SU-DHL-6 (cell line): ENCODE results near the gene EZR.
"Not testable (repeated sequence)": the region's sequence is repeated elsewhere in the genome, so short reads cannot be mapped to it uniquely, and the experiment has no call there.

Experiments
- H2AFZ ChIP-seq: fragments of 200-600 bp; sonication (generic); 2 replicates; pipeline ENCODE4 v1.6.1; 2014; ENCODE audit warnings: low read depth, mild to moderate bottlenecking, moderate library complexity, mixed read lengths, antibody characterized with exemption, low read length; ENCODE audit not compliant: severe bottlenecking
- H3F3A ChIP-seq: fragments of 200-600 bp; shearing (Covaris generic); 2 replicates; pipeline ENCODE4 v1.6.0; 2016; ENCODE audit warnings: antibody characterized with exemption, mild to moderate bottlenecking; ENCODE audit not compliant: insufficient read depth
- H3K27ac ChIP-seq: fragments of 200-600 bp; sonication (generic); 2 replicates; pipeline ENCODE4 v1.5.1; 2016; ENCODE audit warnings: low read depth, mild to moderate bottlenecking, low read length, moderate library complexity, mixed read lengths
- H3K27me3 ChIP-seq: fragments of 200-600 bp; sonication (generic), shearing (Covaris generic); 2 replicates; pipeline ENCODE4 v1.6.0; 2014; ENCODE audit warnings: mild to moderate bottlenecking, low read length
- H3K36me3 ChIP-seq: fragments of 200-600 bp; sonication (generic); 2 replicates; pipeline ENCODE4 v1.6.1; 2014; ENCODE audit warnings: mild to moderate bottlenecking, low read length, mixed read lengths
- H3K4me2 ChIP-seq: fragments of 300-600, 200-600 bp; shearing (Covaris generic), sonication (generic); 2 replicates; pipeline ENCODE4 v1.6.0; 2014; ENCODE audit warnings: low read length, low read depth, mild to moderate bottlenecking; ENCODE audit not compliant: poor library complexity, severe bottlenecking
- H3K4me3 ChIP-seq: fragments of 200-600 bp; sonication (generic); 2 replicates; pipeline ENCODE4 v1.5.1; 2014; ENCODE audit warnings: antibody characterized with exemption, low read length, mild to moderate bottlenecking, mixed read lengths; ENCODE audit not compliant: insufficient read depth, poor library complexity, severe bottlenecking
- H3K79me2 ChIP-seq: fragments of 200-600 bp; sonication (generic); 2 replicates; pipeline ENCODE4 v1.6.1; 2014; ENCODE audit warnings: mild to moderate bottlenecking, low read length, moderate library complexity; ENCODE audit not compliant: insufficient read depth
- H3K9ac ChIP-seq: fragments of 200-600 bp; sonication (generic); 2 replicates; pipeline ENCODE4 v1.7.0; 2014; ENCODE audit warnings: mild to moderate bottlenecking, low read length
- H3K9me2 ChIP-seq: fragments of 200-600 bp; sonication (generic); replicated peaks from 2 replicates; pipeline ENCODE4 v1.6.1; 2014; ENCODE audit warnings: low read length; ENCODE audit not compliant: insufficient read depth
- H3K9me3 ChIP-seq: fragments of 200-600 bp; sonication (generic); 2 replicates; pipeline ENCODE4 v1.6.1; 2014; ENCODE audit warnings: low read length, mixed read lengths; ENCODE audit not compliant: insufficient read depth
- H4K20me1 ChIP-seq: fragments of 200-600 bp; sonication (generic); 2 replicates; pipeline ENCODE4 v1.6.1; 2014; ENCODE audit warnings: low read depth, mild to moderate bottlenecking, antibody characterized with exemption, low read length, moderate library complexity, mixed read lengths
- CTCF ChIP-seq: fragments of 200-600 bp; sonication (generic); IDR thresholded peaks from one replicate; pipeline ENCODE4 v1.5.1; 2017; ENCODE audit warnings: antibody characterized with exemption, mild to moderate bottlenecking, low read length, moderate library complexity; ENCODE audit not compliant: insufficient read depth, poor library complexity, severe bottlenecking
- EZH2phosphoT487 ChIP-seq: fragments of 200-600 bp; sonication (generic), shearing (Covaris generic); conservative IDR thresholded peaks from 2 replicates; pipeline ENCODE4 v1.6.1; 2018; ENCODE audit warnings: mild to moderate bottlenecking, antibody characterized with exemption, low read length, moderate library complexity, mixed read lengths

The EZR gene

DNA sequence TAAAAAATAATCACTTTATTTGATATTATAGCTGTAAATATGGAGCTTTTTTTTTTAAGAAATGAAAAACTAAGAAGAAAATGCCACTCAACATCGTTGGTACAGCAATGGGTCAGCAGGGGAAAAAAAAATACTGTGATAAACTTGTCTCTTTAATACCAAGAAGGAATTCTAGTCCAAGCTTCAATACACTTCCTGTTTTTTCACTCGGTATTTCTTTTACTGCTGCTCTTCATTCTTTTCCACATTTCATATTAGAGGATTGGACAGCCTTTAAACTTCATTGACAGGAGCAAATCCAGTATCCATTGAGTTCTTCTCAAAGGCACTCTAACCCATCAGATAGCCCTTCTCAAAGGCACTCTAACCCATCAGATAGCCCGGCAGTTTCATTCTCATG, 22.2 kb upstream of the EZR start:
- Histone ChIP-seq H3K9me3 (no peaks in the 10 kb centered on the region), H3K27ac (no peak overlapping the region), H3K36me3 (no peaks in the 10 kb centered on the region), H3K4me2 (no peak overlapping the region), H2AFZ (no peak overlapping the region), H3K9ac (no peak overlapping the region), H3K79me2 (no peaks in the 10 kb centered on the region), H3F3A (no peaks in the 10 kb centered on the region), H3K9me2 (no peaks in the 10 kb centered on the region), H3K27me3 (no peaks in the 10 kb centered on the region), H4K20me1 (no peaks in the 10 kb centered on the region), H3K4me3 (no peak overlapping the region)
- TF ChIP-seq EZH2phosphoT487 (no peak), CTCF (no peak)

GRCh38 chr6:158840465-158840864, 21.3 kb upstream of the EZR start:
- Histone ChIP-seq H3K9me3 (no peaks in the 10 kb centered on the region), H4K20me1 (no peaks in the 10 kb centered on the region), H3K79me2 (no peaks in the 10 kb centered on the region), H3K27ac (no peak overlapping the region), H2AFZ (no peak overlapping the region), H3F3A (no peaks in the 10 kb centered on the region), H3K9ac (no peak overlapping the region), H3K9me2 (no peaks in the 10 kb centered on the region), H3K27me3 (no peaks in the 10 kb centered on the region), H3K36me3 (no peaks in the 10 kb centered on the region), H3K4me3 (no peak overlapping the region), H3K4me2 (no peak overlapping the region)
- TF ChIP-seq EZH2phosphoT487 (no peak), CTCF (no peak)

- H3K79me2 ChIP-seq: no peaks in the 10 kb centered on the region
- H3F3A ChIP-seq: no peaks in the 10 kb centered on the region
- no peaks in the 10 kb centered on the region for H3K9me3 ChIP-seq
- no peak overlapping the region for H3K27ac ChIP-seq
- no peak overlapping the region for H3K4me2 ChIP-seq
- no peaks in the 10 kb centered on the region for H3K9me2 ChIP-seq
- no peaks in the 10 kb centered on the region for H3K27me3 ChIP-seq
- H4K20me1 ChIP-seq: no peaks in the 10 kb centered on the region
- no peak overlapping the region for H3K4me3 ChIP-seq
- H3K36me3 ChIP-seq: no peaks in the 10 kb centered on the region
- no peak overlapping the region for H3K9ac ChIP-seq
- TF ChIP-seq EZH2phosphoT487: no peak
- TF ChIP-seq CTCF: no peak
- no peak overlapping the region for H2AFZ ChIP-seq
Measured at GRCh38 chr6:158839796-158840195, 20.6 kb upstream of the EZR start.

GRCh38 chr6:158838790-158839189, 19.6 kb upstream of the EZR start:
- not testable (repeated sequence) for H3K4me3 ChIP-seq, H3K9me2 ChIP-seq, H3K27me3 ChIP-seq, H3K79me2 ChIP-seq, H3K4me2 ChIP-seq, H3F3A ChIP-seq, H2AFZ ChIP-seq, H4K20me1 ChIP-seq, H3K27ac ChIP-seq, H3K9ac ChIP-seq, H3K9me3 ChIP-seq, H3K36me3 ChIP-seq
